Vagina (tissue), 2 donors: ENCODE data around the gene SRRM3.

Source experiments
- POLR2A ChIP-seq, 2 donors: fragments of 450-650 bp; IDR thresholded peaks; one replicate each; pipeline ENCODE4 v1.6.1; 2017; ENCODE audit warnings: antibody characterized with exemption in 2 of 2, mild to moderate bottlenecking in 2 of 2, moderate library complexity in 2 of 2
- POLR2AphosphoS5 ChIP-seq, 2 donors: sonication (generic); formaldehyde crosslinking; IDR thresholded peaks; one replicate each; pipeline ENCODE4 v1.9.0; 2017; ENCODE audit warnings: antibody characterized with exemption in 2 of 2, mild to moderate bottlenecking in 2 of 2, low read depth in 1 of 2; ENCODE audit not compliant: insufficient read depth in 1 of 2
- TF ChIP-seq, protein P1 (sequence below), 3 experiments: fragments of 450-650 bp in 2 of 3; fragments of 200-600 bp in 1 of 3; sonication (generic) in 1 of 3; IDR thresholded peaks; one replicate each; pipeline ENCODE4 v1.5.1; 2017 to 2019; ENCODE audit warnings: antibody characterized with exemption in 3 of 3, mild to moderate bottlenecking in 2 of 3, moderate library complexity in 2 of 3

DNA sequence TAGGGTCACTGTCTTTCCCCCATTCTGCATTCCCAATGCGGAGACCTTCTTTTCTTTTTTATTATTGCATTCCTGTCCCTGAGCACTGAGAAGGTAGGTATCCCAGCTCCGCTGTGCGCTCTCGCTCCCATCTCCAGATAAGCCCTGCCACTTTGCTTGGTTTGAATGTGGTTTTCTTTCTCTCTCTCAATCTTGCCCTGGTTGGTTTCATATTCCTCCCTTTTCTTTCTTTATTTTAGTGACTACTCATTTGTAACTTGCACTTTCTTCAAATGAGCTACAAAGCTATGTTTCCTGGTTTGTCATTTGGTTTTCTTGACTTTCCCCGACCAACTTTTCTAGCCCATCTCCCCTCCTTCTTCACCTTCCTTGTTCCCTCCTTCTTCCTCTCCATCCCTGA is 71.8 kb downstream of the SRRM3 start:
- TF ChIP-seq, protein P1, sequence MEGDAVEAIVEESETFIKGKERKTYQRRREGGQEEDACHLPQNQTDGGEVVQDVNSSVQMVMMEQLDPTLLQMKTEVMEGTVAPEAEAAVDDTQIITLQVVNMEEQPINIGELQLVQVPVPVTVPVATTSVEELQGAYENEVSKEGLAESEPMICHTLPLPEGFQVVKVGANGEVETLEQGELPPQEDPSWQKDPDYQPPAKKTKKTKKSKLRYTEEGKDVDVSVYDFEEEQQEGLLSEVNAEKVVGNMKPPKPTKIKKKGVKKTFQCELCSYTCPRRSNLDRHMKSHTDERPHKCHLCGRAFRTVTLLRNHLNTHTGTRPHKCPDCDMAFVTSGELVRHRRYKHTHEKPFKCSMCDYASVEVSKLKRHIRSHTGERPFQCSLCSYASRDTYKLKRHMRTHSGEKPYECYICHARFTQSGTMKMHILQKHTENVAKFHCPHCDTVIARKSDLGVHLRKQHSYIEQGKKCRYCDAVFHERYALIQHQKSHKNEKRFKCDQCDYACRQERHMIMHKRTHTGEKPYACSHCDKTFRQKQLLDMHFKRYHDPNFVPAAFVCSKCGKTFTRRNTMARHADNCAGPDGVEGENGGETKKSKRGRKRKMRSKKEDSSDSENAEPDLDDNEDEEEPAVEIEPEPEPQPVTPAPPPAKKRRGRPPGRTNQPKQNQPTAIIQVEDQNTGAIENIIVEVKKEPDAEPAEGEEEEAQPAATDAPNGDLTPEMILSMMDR (IDR thresholded peaks at IDR 0.05): no peak
- TF ChIP-seq POLR2AphosphoS5 (IDR thresholded peaks at IDR 0.05; ENCODE audit: insufficient read depth in 1 of 2, low read depth in 1 of 2) (no peak), POLR2A (IDR thresholded peaks at IDR 0.05) (no peak)
